ENCODE results near the gene TUBA4A.
A peak's percentile ranks its signal among the peaks of the same experiment; 100 is the strongest.

Gene TUBA4A

DNA sequence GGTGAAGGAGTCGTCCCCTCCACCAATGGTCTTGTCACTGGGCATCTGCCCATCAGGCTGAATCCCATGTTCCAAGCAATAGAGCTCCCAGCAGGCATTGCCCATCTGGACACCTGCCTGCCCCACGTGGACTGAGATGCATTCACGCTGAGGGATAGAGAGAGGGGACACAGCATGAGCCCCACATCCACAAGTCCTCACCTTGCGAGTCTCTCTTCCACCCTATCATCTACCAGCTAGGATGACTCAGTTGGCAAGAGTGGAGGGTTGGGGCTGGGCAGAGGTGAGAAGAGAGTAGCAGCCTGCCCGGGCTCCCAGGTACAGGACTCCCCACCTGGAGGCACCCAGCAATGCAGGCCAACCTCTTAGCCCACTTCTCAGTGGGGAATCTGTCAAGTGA, 1.6 kb downstream of the TUBA4A start:
- peak; percentile 45 for DNase-seq (ENCODE audit: low spot score)
- TF ChIP-seq, protein P1, sequence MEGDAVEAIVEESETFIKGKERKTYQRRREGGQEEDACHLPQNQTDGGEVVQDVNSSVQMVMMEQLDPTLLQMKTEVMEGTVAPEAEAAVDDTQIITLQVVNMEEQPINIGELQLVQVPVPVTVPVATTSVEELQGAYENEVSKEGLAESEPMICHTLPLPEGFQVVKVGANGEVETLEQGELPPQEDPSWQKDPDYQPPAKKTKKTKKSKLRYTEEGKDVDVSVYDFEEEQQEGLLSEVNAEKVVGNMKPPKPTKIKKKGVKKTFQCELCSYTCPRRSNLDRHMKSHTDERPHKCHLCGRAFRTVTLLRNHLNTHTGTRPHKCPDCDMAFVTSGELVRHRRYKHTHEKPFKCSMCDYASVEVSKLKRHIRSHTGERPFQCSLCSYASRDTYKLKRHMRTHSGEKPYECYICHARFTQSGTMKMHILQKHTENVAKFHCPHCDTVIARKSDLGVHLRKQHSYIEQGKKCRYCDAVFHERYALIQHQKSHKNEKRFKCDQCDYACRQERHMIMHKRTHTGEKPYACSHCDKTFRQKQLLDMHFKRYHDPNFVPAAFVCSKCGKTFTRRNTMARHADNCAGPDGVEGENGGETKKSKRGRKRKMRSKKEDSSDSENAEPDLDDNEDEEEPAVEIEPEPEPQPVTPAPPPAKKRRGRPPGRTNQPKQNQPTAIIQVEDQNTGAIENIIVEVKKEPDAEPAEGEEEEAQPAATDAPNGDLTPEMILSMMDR (conservative IDR thresholded peaks at IDR 0.05; ENCODE audit: low read depth), result no peak
- ChIA-PET CTCF (interaction anchor here (1.4 to 2.5 kb wide), 3 partner anchors 26 to 46 kb away, joined by 7 to 22 read pairs (median 19); partner anchors contain the start of gene DNAJB2), POLR2A (ENCODE audit: low non-redundant PET) (interaction anchor here (0.6 to 4.9 kb wide), 6 partner anchors 21 to 319 kb away, joined by 3 to 35 read pairs (median 6); partner anchors contain the start of genes DNAJB2 and OBSL1)
- H3K27ac ChIP-seq, result peak overlapping the region; percentile 98

DNA sequence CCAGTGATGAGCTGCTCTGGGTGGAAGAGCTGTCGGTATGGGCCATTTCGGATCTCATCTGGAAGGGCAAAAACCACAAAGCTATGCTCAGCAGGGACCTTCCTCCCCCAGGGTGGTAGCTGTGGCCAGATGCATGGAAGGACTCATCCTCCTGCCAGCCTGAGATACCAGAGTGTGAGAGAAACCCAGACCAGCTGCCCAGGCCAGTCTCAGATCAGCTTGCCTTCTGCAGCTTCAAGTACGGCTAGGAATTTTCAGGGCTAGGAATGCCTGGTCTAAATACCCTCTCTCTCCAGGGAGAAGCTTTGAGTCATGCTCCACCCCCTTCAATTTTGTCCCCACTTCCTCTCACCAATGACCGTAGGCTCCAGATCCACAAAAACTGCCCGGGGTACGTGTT, 2.1 kb downstream of the TUBA4A start:
- CTCF ChIA-PET, result interaction anchor here (1.4 to 2.5 kb wide), 3 partner anchors 27 to 46 kb away, joined by 7 to 22 read pairs (median 19); partner anchors contain the start of gene DNAJB2
- peak overlapping the region; percentile 98 for H3K27ac ChIP-seq
- POLR2A ChIA-PET (ENCODE audit: low non-redundant PET), result interaction anchor here (0.8 to 4.9 kb wide), 4 partner anchors 22 to 136 kb away, joined by 3 to 35 read pairs (median 4); partner anchors contain the start of gene DNAJB2
- TF ChIP-seq, protein P1 (conservative IDR thresholded peaks at IDR 0.05; ENCODE audit: low read depth), result no peak
- no peak for DNase-seq (ENCODE audit: low spot score)

DNA sequence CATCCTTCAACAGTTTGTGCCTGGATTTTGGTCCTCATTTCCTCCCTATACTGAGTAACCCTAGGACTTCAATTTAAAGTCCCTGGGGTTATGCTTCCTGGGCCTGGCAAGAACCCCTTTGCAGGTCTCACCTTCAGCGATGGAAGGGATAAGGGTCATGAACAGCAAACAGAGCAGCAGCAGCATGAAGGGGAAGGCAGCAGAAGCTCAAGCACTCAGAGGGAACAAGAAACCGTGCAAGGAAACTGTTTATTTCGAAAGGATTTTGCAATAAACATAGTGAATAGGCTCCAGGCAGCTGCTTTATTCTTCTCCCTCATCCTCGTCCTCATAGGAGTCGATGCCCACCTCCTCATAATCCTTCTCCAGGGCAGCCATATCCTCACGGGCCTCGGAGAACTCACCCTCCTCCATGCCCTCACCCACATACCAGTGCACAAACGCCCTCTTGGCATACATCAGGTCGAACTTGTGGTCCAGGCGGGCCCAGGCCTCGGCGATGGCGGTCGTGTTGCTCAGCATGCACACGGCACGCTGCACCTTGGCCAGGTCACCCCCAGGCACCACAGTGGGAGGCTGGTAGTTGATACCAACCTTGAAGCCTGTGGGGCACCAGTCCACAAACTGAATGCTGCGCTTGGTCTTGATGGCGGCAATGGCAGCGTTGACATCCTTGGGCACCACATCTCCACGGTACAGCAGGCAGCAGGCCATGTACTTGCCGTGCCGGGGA, 3.5 kb downstream of the TUBA4A start:
- peak overlapping the region; percentile 98 for H3K27ac ChIP-seq
- ChIA-PET CTCF (interaction anchor here (0.6 to 2.7 kb wide), 3 partner anchors 28 to 49 kb away, joined by 3 to 22 read pairs (median 5); partner anchors contain the start of gene DNAJB2), POLR2A (ENCODE audit: low non-redundant PET) (interaction anchor here (0.6 to 4.9 kb wide), 6 partner anchors 23 to 356 kb away, joined by 3 to 35 read pairs (median 8); partner anchors contain the start of gene DNAJB2)
- no peak for DNase-seq (ENCODE audit: low spot score)
- TF ChIP-seq, protein P1 (conservative IDR thresholded peaks at IDR 0.05; ENCODE audit: low read depth), result no peak

DNA sequence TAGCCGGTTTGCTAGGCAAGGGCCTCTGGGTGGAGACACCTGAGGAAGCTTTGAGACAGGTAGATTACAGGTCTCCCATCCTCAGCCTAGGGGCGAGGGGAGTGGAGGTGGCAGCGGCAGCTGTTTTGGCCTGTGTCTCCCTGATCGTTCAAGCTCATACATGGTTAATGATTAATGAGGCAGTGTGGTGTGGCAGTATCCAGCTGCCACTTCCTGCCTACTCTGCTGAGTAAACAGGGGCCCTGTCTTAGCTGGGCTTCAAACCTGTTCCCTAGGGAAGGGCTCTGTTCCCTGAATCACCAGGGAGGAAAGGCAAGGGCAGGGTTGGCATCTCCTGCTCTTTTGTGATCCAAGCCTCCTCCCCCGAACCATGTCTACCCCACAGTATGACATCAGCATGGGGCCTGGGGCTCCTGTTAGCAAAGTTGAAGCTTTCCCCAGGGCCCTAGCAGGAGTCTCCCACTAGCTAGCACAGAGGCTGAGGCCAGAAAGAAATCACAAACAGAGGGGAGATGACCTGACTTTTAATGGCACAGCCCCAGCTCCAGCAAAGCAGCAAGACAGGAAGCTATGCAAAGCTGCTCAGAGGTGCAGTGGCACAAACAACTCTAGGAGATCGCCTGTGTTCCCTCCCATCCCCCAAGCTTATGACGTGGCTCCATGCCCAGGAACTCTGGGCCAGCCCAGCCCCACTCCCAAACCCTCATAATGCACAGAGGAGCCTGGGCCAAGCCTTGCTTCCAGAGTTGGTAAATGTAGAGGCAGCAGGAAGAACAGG, 4.3 kb downstream of the TUBA4A start:
- ChIA-PET CTCF (interaction anchor here (0.8 to 2.7 kb wide), 5 partner anchors 19 to 50 kb away, joined by 3 to 22 read pairs (median 5); partner anchors contain the start of genes ANKZF1 and DNAJB2), POLR2A (ENCODE audit: low non-redundant PET) (interaction anchor here (0.6 to 2.1 kb wide), 8 partner anchors 20 to 355 kb away, joined by 3 to 14 read pairs (median 4); partner anchors contain the start of genes ANKZF1, ATG9A and DNAJB2)
- H3K27ac ChIP-seq, result peak overlapping the region; percentile 98
- TF ChIP-seq, protein P1 (conservative IDR thresholded peaks at IDR 0.05; ENCODE audit: low read depth), result no peak
- peak; percentile 81 for DNase-seq (ENCODE audit: low spot score)

DNA sequence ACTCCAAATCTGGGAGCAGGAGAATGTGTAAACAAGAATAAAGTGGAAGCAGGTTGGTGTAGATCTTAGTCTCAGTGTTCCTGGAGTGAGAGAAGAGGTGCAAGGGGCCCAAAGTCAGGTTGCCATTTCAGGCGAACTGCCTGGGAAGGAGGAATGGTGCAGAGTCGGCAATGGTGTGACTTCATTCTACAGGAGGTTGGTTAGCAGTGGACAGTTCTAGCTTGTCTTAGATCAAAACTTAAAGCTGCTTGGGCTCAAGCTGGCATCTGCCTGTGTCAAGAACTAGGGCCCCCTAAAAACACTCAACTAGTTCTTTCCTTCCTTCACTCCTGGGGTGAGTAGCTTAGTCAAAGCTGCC, 4.9 kb downstream of the TUBA4A start:
- TF ChIP-seq, protein P1 (conservative IDR thresholded peaks at IDR 0.05; ENCODE audit: low read depth), result no peak
- ChIA-PET CTCF (interaction anchor here (0.8 to 2.7 kb wide), 5 partner anchors 19 to 50 kb away, joined by 3 to 22 read pairs (median 5); partner anchors contain the start of genes ANKZF1 and DNAJB2), POLR2A (ENCODE audit: low non-redundant PET) (interaction anchor here (0.6 to 2.1 kb wide), 6 partner anchors 19 to 67 kb away, joined by 3 to 14 read pairs (median 6); partner anchors contain the start of genes ANKZF1, ATG9A and DNAJB2)
- H3K27ac ChIP-seq, result peak overlapping the region; percentile 98
- no peak for DNase-seq (ENCODE audit: low spot score)
